A549 (cell line): ENCODE results near the gene DOCK7. TPM values are rescaled to one million over a fixed set of nuclear protein-coding genes. Genes with fewer than 3 reads are reported as not detected.

Experiments
- ATAC-seq, 2 experiments: fragments of 200-7000 bp in 1 of 2; fragments of >200 bp in 1 of 2; cut with Nextera tagmentation in 1 of 2; cut with Tn5 transposase in 1 of 2; 3 replicates each; pipeline versions ENCODE4 v1.8.0 to v1.9.1; 2018 to 2020; ENCODE audit warnings: mild to moderate bottlenecking in 1 of 2, moderate library complexity in 1 of 2
- CTCF ChIA-PET: fragments of 300-600 bp; sonication (Branson Sonifier 250); formaldehyde crosslinking; extraction: SDS; loops from one replicate; lab custom pipeline; 2021; ENCODE audit warnings: antibody characterized with exemption, inconsistent platforms; lab: Yijun Ruan, JAX
- POLR2A ChIA-PET: fragments of 350-600 bp; formaldehyde crosslinking; extraction: SDS; loops from one replicate; lab custom pipeline; 2021; ENCODE audit warnings: antibody characterized with exemption, inconsistent platforms; lab: Yijun Ruan, JAX
- DNase-seq, 2 experiments: peaks; one replicate each; pipeline versions ENCODE4 v3.0.0 to v3.0.0-alpha.2; 2011 to 2016; ENCODE audit warnings: low read depth in 1 of 2, low spot score in 1 of 2
- FAIRE-seq: peaks from 2 replicates; lab custom pipeline; 2011; peaks lifted over from hg19 to GRCh38; lab: Jason Lieb, UNC
- H3K27ac ChIP-seq, 2 experiments: fragments of >200 bp; sonication (Bioruptor Twin); formaldehyde crosslinking; 3 replicates each; pipeline ENCODE4 v1.5.1; 2016 to 2017
- H3K4me1 ChIP-seq: fragments of >200 bp; sonication (Bioruptor Twin); formaldehyde crosslinking; 3 replicates; pipeline ENCODE4 v1.6.1; 2016
- H3K4me2 ChIP-seq: fragments of >200 bp; sonication (Bioruptor Twin); formaldehyde crosslinking; 3 replicates; pipeline ENCODE4 v1.6.1; 2016
- H3K4me3 ChIP-seq: fragments of >200 bp; sonication (Bioruptor Twin); formaldehyde crosslinking; 3 replicates; pipeline ENCODE4 v1.5.1; 2016
- H3K9me3 ChIP-seq: fragments of >200 bp; sonication (Bioruptor Twin); formaldehyde crosslinking; 3 replicates; pipeline ENCODE4 v1.6.1; 2016
- CHD2 ChIP-seq: fragments of 150-350 bp; IDR thresholded peaks from 2 replicates; pipeline ENCODE4 v1.6.1; 2014; ENCODE audit warnings: low read length; ENCODE audit not compliant: partially characterized antibody
- CTCF ChIP-seq: fragments of >200 bp; sonication (Bioruptor Twin); formaldehyde crosslinking; IDR thresholded peaks from 3 replicates; pipeline ENCODE4 v1.5.1; 2016
- EHMT2 ChIP-seq: fragments of 200-600 bp; sonication (generic); IDR thresholded peaks from 2 replicates; pipeline ENCODE4 v1.6.1; 2016; ENCODE audit warnings: antibody characterized with exemption, low read depth, mild to moderate bottlenecking, moderate library complexity
- FOSB ChIP-seq: fragments of 250-450 bp; sonication (Bioruptor Pico); IDR thresholded peaks from 2 replicates; pipeline ENCODE4 v1.5.0; 2020; ENCODE audit warnings: mild to moderate bottlenecking, moderate library complexity
- GATA3 ChIP-seq: IDR thresholded peaks from 2 replicates; pipeline ENCODE4 v1.6.1; 2012; ENCODE audit warnings: borderline replicate concordance
- HEYL ChIP-seq: fragments of 250-450 bp; sonication (Bioruptor Pico); IDR thresholded peaks from 2 replicates; pipeline ENCODE4 v1.8.0; 2021; ENCODE audit warnings: mild to moderate bottlenecking, moderate library complexity
- KDM1A ChIP-seq: fragments of 200-600 bp; sonication (generic); IDR thresholded peaks from 2 replicates; pipeline ENCODE4 v1.6.1; 2016; ENCODE audit warnings: low read depth, mild to moderate bottlenecking
- NFE2L2 ChIP-seq: fragments of 150-350 bp; conservative IDR thresholded peaks from 2 replicates; pipeline ENCODE4 v1.6.1; 2014; ENCODE audit warnings: low read length
- PHF8 ChIP-seq: fragments of 200-600 bp; sonication (generic); IDR thresholded peaks from 2 replicates; pipeline ENCODE4 v1.6.1; 2016; ENCODE audit warnings: low read depth, mild to moderate bottlenecking, antibody characterized with exemption, moderate library complexity, borderline replicate concordance
- POLR2A ChIP-seq: IDR thresholded peaks from 2 replicates; pipeline ENCODE4 v1.6.1; 2012; ENCODE audit warnings: mild to moderate bottlenecking, low read length
- POLR2AphosphoS2 ChIP-seq: conservative IDR thresholded peaks from 2 replicates; pipeline ENCODE4 v1.6.1; 2012; ENCODE audit warnings: low read length, improper control_type of control experiment, inconsistent platforms
- RAD21 ChIP-seq, 2 experiments: fragments of >200 bp in 1 of 2; sonication (Bioruptor Twin) in 1 of 2; formaldehyde crosslinking in 1 of 2; IDR thresholded peaks in 1 of 2; conservative IDR thresholded peaks in 1 of 2; 2 replicates in 1 of 2; 3 replicates in 1 of 2; pipeline ENCODE4 v1.6.1; 2012 to 2018; ENCODE audit warnings: inconsistent platforms in 1 of 2
- RFX5 ChIP-seq: fragments of 450-650 bp; IDR thresholded peaks from 2 replicates; pipeline ENCODE4 v1.7.1; 2014; ENCODE audit warnings: antibody characterized with exemption, mild to moderate bottlenecking, moderate library complexity
- SMC3 ChIP-seq: fragments of >200 bp; sonication (Bioruptor Twin); formaldehyde crosslinking; IDR thresholded peaks from 3 replicates; pipeline ENCODE4 v1.6.1; 2018; ENCODE audit warnings: inconsistent platforms
- TP53 ChIP-seq: fragments of 250-450 bp; sonication (Bioruptor Pico); IDR thresholded peaks from 2 replicates; pipeline ENCODE4 v1.5.0; 2021; ENCODE audit warnings: mild to moderate bottlenecking, moderate library complexity
- ZFP36 ChIP-seq: fragments of 450-650 bp; IDR thresholded peaks from 2 replicates; pipeline ENCODE4 v1.6.1; 2014; ENCODE audit warnings: borderline replicate concordance; ENCODE audit not compliant: partially characterized antibody
- ZSCAN20 ChIP-seq: fragments of 250-450 bp; sonication (Bioruptor Pico); IDR thresholded peaks from 2 replicates; pipeline ENCODE4 v1.8.0; 2022; ENCODE audit warnings: mild to moderate bottlenecking, moderate library complexity
- WGBS: methylation state at CpG from one replicate; pipeline ENCODE4 v1.1.6; 2017; ENCODE audit errors: missing lambda C conversion rate; 5-methylcytosine and 5-hydroxymethylcytosine counted together
- polyA plus RNA-seq, 4 experiments: library from polyadenylated mRNA; depleted of rRNA in 3 of 4; stranded (reverse); fragments of >200 nt; fragmentation: RNase III in 1 of 4; extraction: RNeasy Plus Mini Kit Qiagen cat#74134 plus additional on column Dnase treatment in 1 of 4; gene quantifications; 2 replicates in 3 of 4; 3 replicates in 1 of 4; pipeline ENCODE4 v1.2.3, GENCODE V29; 2011 to 2017
- TF ChIP-seq, protein P1 (sequence below): fragments of 150-350 bp; IDR thresholded peaks from 2 replicates; pipeline ENCODE4 v1.6.1; 2014; ENCODE audit warnings: low read depth, mild to moderate bottlenecking, low read length
- TF ChIP-seq, protein P2 (sequence below): IDR thresholded peaks from 2 replicates; pipeline ENCODE4 v1.6.1; 2012
- TF ChIP-seq, protein P3 (sequence below): fragments of >200 bp; sonication (Bioruptor Twin); formaldehyde crosslinking; IDR thresholded peaks from 2 replicates; pipeline ENCODE4 v1.6.1; 2016
- TF ChIP-seq, protein P4 (sequence below): fragments of 250-450 bp; sonication (Bioruptor Pico); IDR thresholded peaks from 2 replicates; pipeline ENCODE4 v1.5.0; 2021; ENCODE audit warnings: mild to moderate bottlenecking, moderate library complexity, borderline replicate concordance

DOCK7 gene
- polyA plus RNA-seq, 2 of the 4 experiments (the other 2 are of a cell fraction): 25.5 to 33.3 TPM

- Histone ChIP-seq H3K4me1 (no peaks in the 10 kb centered on the region), H3K4me3 (no peak overlapping the region), H3K27ac (no peak overlapping the region), H3K9me3 (no peaks in the 10 kb centered on the region), H3K4me2 (no peak overlapping the region)
- WGBS: 77% methylated on average over 1 of the region's 1 CpG
- no peak for DNase-seq
- POLR2A ChIA-PET: no interaction called here
- ATAC-seq: no peak
- TF ChIP-seq, protein P1, sequence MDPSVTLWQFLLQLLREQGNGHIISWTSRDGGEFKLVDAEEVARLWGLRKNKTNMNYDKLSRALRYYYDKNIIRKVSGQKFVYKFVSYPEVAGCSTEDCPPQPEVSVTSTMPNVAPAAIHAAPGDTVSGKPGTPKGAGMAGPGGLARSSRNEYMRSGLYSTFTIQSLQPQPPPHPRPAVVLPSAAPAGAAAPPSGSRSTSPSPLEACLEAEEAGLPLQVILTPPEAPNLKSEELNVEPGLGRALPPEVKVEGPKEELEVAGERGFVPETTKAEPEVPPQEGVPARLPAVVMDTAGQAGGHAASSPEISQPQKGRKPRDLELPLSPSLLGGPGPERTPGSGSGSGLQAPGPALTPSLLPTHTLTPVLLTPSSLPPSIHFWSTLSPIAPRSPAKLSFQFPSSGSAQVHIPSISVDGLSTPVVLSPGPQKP: no peak
- TF ChIP-seq EHMT2 (no peak), PHF8 (no peak), CHD2 (no peak), ZSCAN20 (CRISPR knock-in tag) (no peak), SMC3 (no peak), TP53 (CRISPR knock-in tag) (no peak), GATA3 (no peak), POLR2AphosphoS2 (no peak), FOSB (no peak), RAD21 (conservative IDR thresholded peaks at IDR 0.05 in 1 of 2, IDR thresholded peaks at IDR 0.05 in 1 of 2) (no peak), CTCF (no peak), ZFP36 (no peak)
- TF ChIP-seq, protein P2, sequence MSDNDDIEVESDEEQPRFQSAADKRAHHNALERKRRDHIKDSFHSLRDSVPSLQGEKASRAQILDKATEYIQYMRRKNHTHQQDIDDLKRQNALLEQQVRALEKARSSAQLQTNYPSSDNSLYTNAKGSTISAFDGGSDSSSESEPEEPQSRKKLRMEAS: no peak
- TF ChIP-seq, protein P3, sequence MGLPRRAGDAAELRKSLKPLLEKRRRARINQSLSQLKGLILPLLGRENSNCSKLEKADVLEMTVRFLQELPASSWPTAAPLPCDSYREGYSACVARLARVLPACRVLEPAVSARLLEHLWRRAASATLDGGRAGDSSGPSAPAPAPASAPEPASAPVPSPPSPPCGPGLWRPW: no peak
- no peak for FAIRE-seq
- CTCF ChIA-PET: no interaction called here
Observed at GRCh38 chr1:62672029-62672428, 16.2 kb downstream of the DOCK7 start.

- POLR2A ChIA-PET: no interaction called here
- no peak for ATAC-seq
- Histone ChIP-seq H3K9me3 (no peaks in the 10 kb centered on the region), H3K4me3 (no peak overlapping the region), H3K27ac (no peak overlapping the region), H3K4me1 (no peaks in the 10 kb centered on the region), H3K4me2 (no peak overlapping the region)
- TF ChIP-seq RFX5: no peak
- TF ChIP-seq NFE2L2: no peak
- no peak for TF ChIP-seq SMC3
- TF ChIP-seq, protein P4, sequence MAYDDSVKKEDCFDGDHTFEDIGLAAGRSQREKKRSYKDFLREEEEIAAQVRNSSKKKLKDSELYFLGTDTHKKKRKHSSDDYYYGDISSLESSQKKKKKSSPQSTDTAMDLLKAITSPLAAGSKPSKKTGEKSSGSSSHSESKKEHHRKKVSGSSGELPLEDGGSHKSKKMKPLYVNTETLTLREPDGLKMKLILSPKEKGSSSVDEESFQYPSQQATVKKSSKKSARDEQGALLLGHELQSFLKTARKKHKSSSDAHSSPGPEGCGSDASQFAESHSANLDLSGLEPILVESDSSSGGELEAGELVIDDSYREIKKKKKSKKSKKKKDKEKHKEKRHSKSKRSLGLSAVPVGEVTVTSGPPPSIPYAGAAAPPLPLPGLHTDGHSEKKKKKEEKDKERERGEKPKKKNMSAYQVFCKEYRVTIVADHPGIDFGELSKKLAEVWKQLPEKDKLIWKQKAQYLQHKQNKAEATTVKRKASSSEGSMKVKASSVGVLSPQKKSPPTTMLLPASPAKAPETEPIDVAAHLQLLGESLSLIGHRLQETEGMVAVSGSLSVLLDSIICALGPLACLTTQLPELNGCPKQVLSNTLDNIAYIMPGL: no peak
- TF ChIP-seq PHF8: no peak
- TF ChIP-seq HEYL: no peak
- DNase-seq: no peak
- 88% methylated on average over 1 of the region's 1 CpG for WGBS
- no peak for FAIRE-seq
- CTCF ChIA-PET: no interaction called here
Observed at GRCh38 chr1:62654744-62655143, 33.4 kb downstream of the DOCK7 start.

DNA sequence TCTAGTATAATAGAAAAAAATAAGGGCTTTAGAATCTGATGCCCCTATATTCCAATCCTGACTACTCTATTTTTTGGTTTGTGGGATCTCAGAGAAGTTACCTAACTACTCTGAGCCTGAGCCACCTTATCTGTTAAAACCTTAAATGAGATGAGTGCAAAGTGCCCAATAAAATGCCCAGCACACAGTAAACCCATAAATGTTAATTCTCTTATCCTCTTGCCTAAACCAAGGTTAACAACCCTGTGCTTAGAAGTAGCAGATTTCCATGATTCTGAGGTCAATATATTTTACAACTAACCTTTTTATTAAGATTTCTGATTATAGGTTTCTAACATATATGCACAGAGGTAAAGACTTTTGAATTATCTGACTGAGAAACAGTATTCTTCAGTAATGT lies 35.8 kb downstream of the DOCK7 start:
- Histone ChIP-seq H3K27ac (no peak overlapping the region), H3K9me3 (no peaks in the 10 kb centered on the region), H3K4me3 (no peak overlapping the region), H3K4me2 (no peak overlapping the region), H3K4me1 (no peaks in the 10 kb centered on the region)
- FAIRE-seq (no peak), DNase-seq (no peak), ATAC-seq (no peak)
- ChIA-PET CTCF (no interaction called here), POLR2A (no interaction called here)
- TF ChIP-seq KDM1A (no peak), POLR2A (no peak)
